Astrocyte of the cerebellum (primary cell): ENCODE results near the gene DOCK2.

Source experiments
- DNase-seq: peaks from one replicate; pipeline ENCODE4 v3.0.0-alpha.2; 2011; ENCODE audit warnings: low read depth
- H3K4me3 ChIP-seq: 2 replicates; pipeline ENCODE4 v1.5.1; 2011; ENCODE audit warnings: mild to moderate bottlenecking, low read depth, low read length, moderate library complexity
- in situ Hi-C: cut with HindIII; loops from 2 replicates; pipeline ENCODE4 v1.10.0; 2017; ENCODE audit warnings: low sequenced_read_pairs
- TF ChIP-seq, protein P1 (sequence below): IDR thresholded peaks from 2 replicates; pipeline ENCODE4 v1.5.1; 2012; ENCODE audit warnings: low read length, low read depth, moderate library complexity, mild to moderate bottlenecking; ENCODE audit errors: missing control alignments

DOCK2 gene

DNA sequence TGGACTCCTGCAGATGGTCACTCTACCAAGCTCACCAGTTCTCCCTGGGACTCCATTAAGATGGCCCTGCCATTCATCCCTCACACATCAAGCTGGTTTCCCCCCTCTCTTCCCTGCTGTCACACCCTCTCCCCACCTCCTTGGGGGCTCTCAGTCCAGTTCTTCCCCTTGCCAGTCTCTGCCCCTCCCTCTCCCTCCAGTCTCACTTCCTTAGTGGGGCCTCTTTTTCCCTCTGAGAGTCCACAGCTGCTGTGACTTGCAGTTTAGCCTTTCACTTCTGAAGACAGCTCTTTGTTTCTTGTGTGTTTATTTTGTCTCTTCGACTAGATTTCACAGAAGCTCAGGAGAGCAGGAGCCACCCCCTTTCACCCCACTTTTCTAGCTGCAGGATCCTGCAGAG, 10.5 kb downstream of the DOCK2 start:
- TF ChIP-seq, protein P1, sequence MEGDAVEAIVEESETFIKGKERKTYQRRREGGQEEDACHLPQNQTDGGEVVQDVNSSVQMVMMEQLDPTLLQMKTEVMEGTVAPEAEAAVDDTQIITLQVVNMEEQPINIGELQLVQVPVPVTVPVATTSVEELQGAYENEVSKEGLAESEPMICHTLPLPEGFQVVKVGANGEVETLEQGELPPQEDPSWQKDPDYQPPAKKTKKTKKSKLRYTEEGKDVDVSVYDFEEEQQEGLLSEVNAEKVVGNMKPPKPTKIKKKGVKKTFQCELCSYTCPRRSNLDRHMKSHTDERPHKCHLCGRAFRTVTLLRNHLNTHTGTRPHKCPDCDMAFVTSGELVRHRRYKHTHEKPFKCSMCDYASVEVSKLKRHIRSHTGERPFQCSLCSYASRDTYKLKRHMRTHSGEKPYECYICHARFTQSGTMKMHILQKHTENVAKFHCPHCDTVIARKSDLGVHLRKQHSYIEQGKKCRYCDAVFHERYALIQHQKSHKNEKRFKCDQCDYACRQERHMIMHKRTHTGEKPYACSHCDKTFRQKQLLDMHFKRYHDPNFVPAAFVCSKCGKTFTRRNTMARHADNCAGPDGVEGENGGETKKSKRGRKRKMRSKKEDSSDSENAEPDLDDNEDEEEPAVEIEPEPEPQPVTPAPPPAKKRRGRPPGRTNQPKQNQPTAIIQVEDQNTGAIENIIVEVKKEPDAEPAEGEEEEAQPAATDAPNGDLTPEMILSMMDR = no peak
- no peak overlapping the region for H3K4me3 ChIP-seq
- in situ Hi-C loops = no loop called here
- no peak for DNase-seq

DNA sequence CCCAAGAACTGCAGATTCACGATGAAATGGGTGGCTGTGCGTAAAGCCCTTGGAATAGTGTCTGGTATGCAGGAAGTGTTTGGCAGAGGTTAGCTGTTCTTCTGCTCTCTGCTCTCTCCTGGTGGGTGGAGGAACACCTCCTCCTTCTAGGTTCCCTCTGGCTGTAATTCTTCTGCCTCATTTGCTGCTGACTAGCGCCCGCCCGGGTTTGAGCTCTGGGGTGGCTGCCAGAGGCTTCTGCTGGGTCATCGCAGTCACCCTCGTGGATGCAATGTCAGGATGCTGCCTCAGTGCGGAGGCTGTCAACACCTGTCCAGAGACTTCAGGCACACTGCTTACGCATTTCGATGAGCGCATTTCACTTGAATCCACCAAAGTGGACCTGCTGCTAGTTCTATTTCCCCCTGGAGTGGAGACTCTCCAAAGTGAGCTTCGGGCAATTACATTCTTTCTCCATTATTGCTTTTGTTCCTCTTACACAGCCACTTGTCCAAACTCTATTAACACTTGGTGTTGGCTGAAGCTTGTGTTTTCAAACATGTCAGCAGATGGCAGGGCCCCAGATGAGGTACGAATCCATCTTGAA, 11.7 kb downstream of the DOCK2 start:
- H3K4me3 ChIP-seq = no peak overlapping the region
- in situ Hi-C loops = no loop called here
- peak; percentile 45 for DNase-seq
- TF ChIP-seq, protein P1 = peak; percentile 19

DNA sequence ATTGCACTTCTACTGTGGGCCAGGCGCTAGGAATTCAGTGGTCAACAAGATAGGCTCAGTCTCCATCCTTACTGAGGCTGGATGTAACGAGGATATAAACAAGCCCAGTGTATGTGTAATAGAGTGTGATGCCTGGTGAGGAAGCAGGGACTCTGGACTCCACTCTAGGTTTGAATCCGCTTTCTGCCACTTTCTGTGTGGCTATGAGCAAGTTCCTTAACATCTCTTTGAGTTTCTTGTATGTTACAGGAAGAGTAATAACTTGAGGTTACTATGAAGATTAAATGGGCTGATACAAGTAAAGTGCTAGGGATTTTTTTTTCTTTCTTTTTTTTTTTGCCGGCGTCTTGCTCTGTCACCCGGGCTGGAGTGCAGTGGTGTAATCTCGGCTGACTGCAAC, 12.4 kb downstream of the DOCK2 start:
- no peak for DNase-seq
- in situ Hi-C loops = no loop called here
- no peak overlapping the region for H3K4me3 ChIP-seq
- TF ChIP-seq, protein P1 = no peak

DNA sequence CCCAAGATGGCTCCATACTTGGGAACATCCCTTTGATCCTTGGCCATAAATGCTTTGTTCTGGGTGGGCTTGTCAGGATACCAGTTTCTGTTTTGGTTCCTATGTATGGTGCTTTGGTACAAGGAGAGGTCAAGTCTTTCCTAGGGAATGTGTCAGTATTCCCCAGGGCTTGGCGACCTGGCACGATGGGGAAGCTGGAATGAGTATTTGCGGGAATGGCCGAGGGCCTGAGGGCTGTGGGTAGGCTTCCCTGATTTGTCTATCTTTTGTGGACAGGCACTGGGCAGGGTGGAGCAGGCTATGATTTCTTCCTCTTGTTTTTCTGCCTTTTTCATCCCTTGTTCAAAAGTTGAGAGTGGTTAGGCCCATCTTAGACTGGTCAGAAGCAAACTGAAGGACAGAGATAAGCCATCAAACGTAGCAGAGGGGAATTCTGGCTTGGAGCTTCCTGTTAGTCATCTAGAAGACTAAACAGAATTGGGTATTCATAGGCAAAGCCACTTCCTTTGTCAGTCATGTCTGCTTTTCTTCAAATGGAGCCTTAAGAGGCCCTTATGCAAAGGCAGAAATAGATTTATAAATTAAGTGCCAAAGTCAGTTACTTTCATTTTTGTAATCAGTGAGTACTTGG, 13.7 kb downstream of the DOCK2 start:
- TF ChIP-seq, protein P1 = no peak
- H3K4me3 ChIP-seq = no peak overlapping the region
- DNase-seq = no peak
- in situ Hi-C loops = no loop called here

DNA sequence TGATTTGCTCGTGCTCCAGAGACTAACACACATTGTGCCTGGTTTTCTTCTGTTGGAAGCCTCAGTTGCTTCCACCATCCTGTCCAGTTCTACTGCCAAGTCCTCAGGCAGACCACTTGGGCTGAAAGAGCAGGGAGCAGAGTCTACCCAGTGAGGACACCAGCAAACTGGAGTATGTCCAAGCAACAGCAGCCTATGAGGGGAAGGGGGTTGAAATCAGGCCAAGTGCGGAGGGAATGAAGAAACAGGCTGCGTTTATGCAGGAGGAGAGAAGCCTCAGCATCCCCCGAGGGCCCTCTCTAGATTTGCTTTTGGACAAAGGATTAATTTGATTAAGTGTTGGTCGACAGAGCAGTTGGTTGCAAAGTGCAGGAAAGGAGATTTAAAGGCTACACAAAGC, 14.5 kb downstream of the DOCK2 start:
- no peak overlapping the region for H3K4me3 ChIP-seq
- DNase-seq = no peak
- in situ Hi-C loops = no loop called here
- TF ChIP-seq, protein P1 = no peak

DNA sequence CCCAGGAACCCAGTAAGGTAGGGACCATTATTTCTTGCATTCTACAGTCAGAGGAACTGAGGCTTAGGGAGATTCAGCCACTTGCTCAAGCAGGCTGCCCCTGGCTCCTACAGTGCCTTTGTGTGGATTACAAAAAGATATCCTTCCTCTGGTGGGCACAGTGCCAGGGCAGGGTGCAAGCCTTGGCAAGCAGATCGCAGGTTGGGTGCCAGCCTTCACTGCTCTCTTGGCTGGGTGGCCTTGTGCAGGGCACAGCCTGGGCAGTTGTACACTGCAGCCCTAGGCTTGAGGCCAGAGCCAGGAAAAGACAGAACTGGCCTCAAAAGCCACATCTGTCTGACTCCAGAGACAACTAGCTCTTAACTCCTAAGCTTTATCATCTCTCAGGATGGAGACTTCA, 15.0 kb downstream of the DOCK2 start:
- DNase-seq = no peak
- in situ Hi-C loops = no loop called here
- no peak overlapping the region for H3K4me3 ChIP-seq
- TF ChIP-seq, protein P1 = no peak
